Inferior parietal cortex (tissue), 1 donor: ENCODE data around the gene MUC5B.
"Not testable (repeated sequence)": the region's sequence is repeated elsewhere in the genome, so short reads cannot be mapped to it uniquely, and the experiment has no call there.

Experiments
- DNase-seq: peaks from one replicate; pipeline ENCODE4 v3.0.0-alpha.2; 2016; ENCODE audit errors: extremely low spot score

Gene MUC5B

GRCh38 chr11:1222491-1223345 lies at the start of gene MUC5B:
Gene MUC5B (plus strand): TSS chr11:1223066. CDS start chr11:1223124, 58 bp downstream.
- DNase-seq, result no peak

GRCh38 chr11:1173396-1173795 lies 49.5 kb upstream of the MUC5B start:
- not testable (repeated sequence) for DNase-seq

GRCh38 chr11:1174441-1175370 lies 48.2 kb upstream of the MUC5B start:
- no peak for DNase-seq

- DNase-seq, result no peak
Observed at GRCh38 chr11:1175461-1176223, 47.2 kb upstream of the MUC5B start.

- DNase-seq, result no peak
Observed at GRCh38 chr11:1176224-1177019, 46.4 kb upstream of the MUC5B start.

- DNase-seq, result no peak
Observed at GRCh38 chr11:1177020-1177770, 45.7 kb upstream of the MUC5B start.

GRCh38 chr11:1177771-1178090 lies 45.1 kb upstream of the MUC5B start:
- no peak for DNase-seq

GRCh38 chr11:1178201-1178885 lies 44.5 kb upstream of the MUC5B start:
- no peak for DNase-seq

- DNase-seq, result no peak
Observed at GRCh38 chr11:1178906-1179305, 44.0 kb upstream of the MUC5B start.

GRCh38 chr11:1179641-1180040 lies 43.2 kb upstream of the MUC5B start:
- DNase-seq, result no peak

GRCh38 chr11:1180171-1180570 lies 42.7 kb upstream of the MUC5B start:
- DNase-seq, result no peak

- no peak for DNase-seq
Observed at GRCh38 chr11:1180947-1181391, 41.9 kb upstream of the MUC5B start.

- DNase-seq, result no peak
Observed at GRCh38 chr11:1181420-1181819, 41.4 kb upstream of the MUC5B start.

GRCh38 chr11:1181853-1182535 lies 40.9 kb upstream of the MUC5B start:
- DNase-seq, result no peak

- not testable (repeated sequence) for DNase-seq
Observed at GRCh38 chr11:1184139-1184538, 38.7 kb upstream of the MUC5B start.

GRCh38 chr11:1188451-1189130 lies 34.3 kb upstream of the MUC5B start:
- DNase-seq, result not testable (repeated sequence)

- not testable (repeated sequence) for DNase-seq
Observed at GRCh38 chr11:1189816-1190215, 33.0 kb upstream of the MUC5B start.

- DNase-seq, result not testable (repeated sequence)
Observed at GRCh38 chr11:1191786-1192470, 30.9 kb upstream of the MUC5B start.
